HG03378 (cell line): ENCODE results near the gene ACADS.

ENCODE experiments used
- ATAC-seq: cut with Tn5 transposase; IDR thresholded peaks from one replicate; pipeline ENCODE4 v1.9.1; 2021; ENCODE audit warnings: mild to moderate bottlenecking, moderate library complexity; ENCODE audit not compliant: unreplicated experiment

Gene ACADS

GRCh38 chr12:120700886-120701285 lies 24.7 kb upstream of the ACADS start:
- no peak for ATAC-seq

GRCh38 chr12:120702637-120703036 lies 23.0 kb upstream of the ACADS start:
- no peak for ATAC-seq

- ATAC-seq: no peak
These were observed 22.2 kb upstream of the ACADS start for GRCh38 chr12:120703311-120703942.

GRCh38 chr12:120705618-120706017 lies 20.0 kb upstream of the ACADS start:
- ATAC-seq: no peak

GRCh38 chr12:120706029-120706428 lies 19.6 kb upstream of the ACADS start:
- no peak for ATAC-seq

GRCh38 chr12:120708651-120709050 lies 17.0 kb upstream of the ACADS start:
- no peak for ATAC-seq

GRCh38 chr12:120710031-120710804 lies 15.4 kb upstream of the ACADS start, which contains the start of gene UNC119B:
TSS of gene UNC119B (plus strand) at chr12:120710458. CDS start at chr12:120710475, 17 bp downstream.
- ATAC-seq: no peak

- ATAC-seq: no peak
These were observed 14.8 kb upstream of the ACADS start for GRCh38 chr12:120710805-120711296.

- ATAC-seq: no peak
These were observed 14.2 kb upstream of the ACADS start for GRCh38 chr12:120711411-120711810.

GRCh38 chr12:120712610-120713009 lies 13.0 kb upstream of the ACADS start:
- no peak for ATAC-seq

GRCh38 chr12:120713861-120714482 lies 11.7 kb upstream of the ACADS start:
- ATAC-seq: no peak

GRCh38 chr12:120718055-120718454 lies 7.6 kb upstream of the ACADS start:
- no peak for ATAC-seq

GRCh38 chr12:120719072-120719471 lies 6.6 kb upstream of the ACADS start:
- no peak for ATAC-seq

- no peak for ATAC-seq
These were observed 6.0 kb upstream of the ACADS start for GRCh38 chr12:120719496-120720233.

- no peak for ATAC-seq
These were observed 5.2 kb upstream of the ACADS start for GRCh38 chr12:120720234-120720986.

- ATAC-seq: no peak
These were observed 4.4 kb upstream of the ACADS start for GRCh38 chr12:120720987-120721801.

GRCh38 chr12:120721866-120722265 lies 3.8 kb upstream of the ACADS start:
- ATAC-seq: no peak

GRCh38 chr12:120722784-120723183 lies 2.8 kb upstream of the ACADS start:
- no peak for ATAC-seq

GRCh38 chr12:120724720-120725119 lies 906 bp upstream of the ACADS start:
- no peak for ATAC-seq
